Endometrial microvascular endothelial cells (primary cell): ENCODE results near the gene CLTA. TPM values are rescaled to one million over a fixed set of nuclear protein-coding genes. Genes with fewer than 3 reads are reported as not detected.

ENCODE experiments used
- total RNA-seq: library from RNA; depleted of rRNA; stranded (reverse); fragments of >200 nt; gene quantifications from one replicate; pipeline ENCODE4 v1.2.3, GENCODE V29; 2015; ENCODE audit errors: inconsistent ontology term

Gene CLTA
- total RNA-seq, 1 donor from 2014 or later = 387 TPM

Other genes with a start within 250 kb of the CLTA start
- gene OR2S2, start 232.8 kb upstream of the CLTA start, total RNA-seq = not detected
- gene RECK, start 154.0 kb upstream of the CLTA start, total RNA-seq = 13.6 TPM
- gene GLIPR2, start 54.2 kb upstream of the CLTA start, total RNA-seq = 35.7 TPM
- gene CCIN, start 21.5 kb upstream of the CLTA start, total RNA-seq = 1.9 TPM
- gene GNE, start 67.5 kb downstream of the CLTA start, total RNA-seq = 12.4 TPM
- 19.7 TPM for gene RNF38, start 209.3 kb downstream of the CLTA start, total RNA-seq